ENCODE measurements around the gene CRMP1. TPM values are rescaled to one million over a fixed set of nuclear protein-coding genes. Genes with fewer than 3 reads are reported as not detected.

CRMP1 gene
- total and polyA plus RNA-seq, 7 donors: under 0.01 to 6.4 (median 4.2) TPM; not detected in 1

DNA sequence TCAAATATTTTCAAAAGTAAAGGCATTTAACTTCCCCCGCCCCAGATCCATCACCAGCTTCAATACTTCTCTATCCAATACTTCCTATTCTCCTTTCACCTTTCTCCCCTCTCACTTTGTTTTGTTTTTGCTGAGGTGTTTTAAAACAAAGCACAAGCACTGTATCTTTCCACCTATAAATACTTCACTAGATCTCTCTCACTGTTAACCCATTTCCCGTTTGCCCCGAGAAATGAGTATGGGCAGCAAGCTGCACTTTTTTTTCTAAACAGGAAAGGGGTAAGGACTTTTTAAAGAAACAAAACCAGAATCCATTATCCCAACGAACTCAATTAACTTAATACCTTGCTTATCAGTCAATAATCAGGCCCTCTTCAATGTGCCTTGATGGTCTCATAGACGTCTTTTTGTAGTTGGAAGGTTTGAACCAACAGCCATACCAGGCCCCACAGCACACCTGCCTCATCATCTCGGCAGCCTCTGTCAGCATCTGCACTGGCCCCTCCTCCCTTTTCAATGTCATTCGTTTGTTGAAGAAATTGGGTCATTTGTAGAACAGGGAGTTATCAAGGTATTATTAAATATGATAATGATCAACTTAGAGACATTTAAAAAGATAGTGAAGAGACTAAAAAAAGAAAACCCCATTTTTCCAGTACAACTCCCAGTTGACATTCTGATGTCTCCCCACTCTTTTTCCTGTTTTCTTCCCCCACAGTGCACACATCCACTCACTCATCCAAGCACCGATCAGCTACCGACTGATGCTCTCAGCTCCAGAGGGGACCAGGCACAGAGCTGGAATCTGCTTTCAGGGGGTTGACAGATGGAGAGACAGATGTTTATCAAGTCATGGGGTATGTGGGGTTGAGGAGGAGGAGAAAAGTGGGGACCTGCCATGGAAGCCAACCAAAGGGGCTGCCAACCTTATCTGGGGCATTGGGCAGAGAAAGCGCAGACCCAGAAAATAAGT is 25.8 kb downstream of the CRMP1 start:
- H3K9me3 ChIP-seq: no peaks in the 10 kb centered on the region
- WGBS, 2 donors: 62 to 67% methylated on average over 10 of the region's 10 CpGs
- no peak overlapping the region for H3K4me3 ChIP-seq
- no peaks in the 10 kb centered on the region for H3K36me3 ChIP-seq
- no peak overlapping the region for H3K27ac ChIP-seq
- H3K27me3 ChIP-seq: no peaks in the 10 kb centered on the region
- no peak for DNase-seq
- H3K4me1 ChIP-seq: no peaks in the 10 kb centered on the region
- TF ChIP-seq, protein P1, sequence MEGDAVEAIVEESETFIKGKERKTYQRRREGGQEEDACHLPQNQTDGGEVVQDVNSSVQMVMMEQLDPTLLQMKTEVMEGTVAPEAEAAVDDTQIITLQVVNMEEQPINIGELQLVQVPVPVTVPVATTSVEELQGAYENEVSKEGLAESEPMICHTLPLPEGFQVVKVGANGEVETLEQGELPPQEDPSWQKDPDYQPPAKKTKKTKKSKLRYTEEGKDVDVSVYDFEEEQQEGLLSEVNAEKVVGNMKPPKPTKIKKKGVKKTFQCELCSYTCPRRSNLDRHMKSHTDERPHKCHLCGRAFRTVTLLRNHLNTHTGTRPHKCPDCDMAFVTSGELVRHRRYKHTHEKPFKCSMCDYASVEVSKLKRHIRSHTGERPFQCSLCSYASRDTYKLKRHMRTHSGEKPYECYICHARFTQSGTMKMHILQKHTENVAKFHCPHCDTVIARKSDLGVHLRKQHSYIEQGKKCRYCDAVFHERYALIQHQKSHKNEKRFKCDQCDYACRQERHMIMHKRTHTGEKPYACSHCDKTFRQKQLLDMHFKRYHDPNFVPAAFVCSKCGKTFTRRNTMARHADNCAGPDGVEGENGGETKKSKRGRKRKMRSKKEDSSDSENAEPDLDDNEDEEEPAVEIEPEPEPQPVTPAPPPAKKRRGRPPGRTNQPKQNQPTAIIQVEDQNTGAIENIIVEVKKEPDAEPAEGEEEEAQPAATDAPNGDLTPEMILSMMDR (IDR thresholded peaks at IDR 0.05): no peak
- TF ChIP-seq EP300 (IDR thresholded peaks at IDR 0.05): no peak
- TF ChIP-seq POLR2AphosphoS5 (IDR thresholded peaks at IDR 0.05): no peak
- no peak for TF ChIP-seq POLR2A (IDR thresholded peaks at IDR 0.05)
- intact Hi-C loops (cut with DNase I): no loop called here

DNA sequence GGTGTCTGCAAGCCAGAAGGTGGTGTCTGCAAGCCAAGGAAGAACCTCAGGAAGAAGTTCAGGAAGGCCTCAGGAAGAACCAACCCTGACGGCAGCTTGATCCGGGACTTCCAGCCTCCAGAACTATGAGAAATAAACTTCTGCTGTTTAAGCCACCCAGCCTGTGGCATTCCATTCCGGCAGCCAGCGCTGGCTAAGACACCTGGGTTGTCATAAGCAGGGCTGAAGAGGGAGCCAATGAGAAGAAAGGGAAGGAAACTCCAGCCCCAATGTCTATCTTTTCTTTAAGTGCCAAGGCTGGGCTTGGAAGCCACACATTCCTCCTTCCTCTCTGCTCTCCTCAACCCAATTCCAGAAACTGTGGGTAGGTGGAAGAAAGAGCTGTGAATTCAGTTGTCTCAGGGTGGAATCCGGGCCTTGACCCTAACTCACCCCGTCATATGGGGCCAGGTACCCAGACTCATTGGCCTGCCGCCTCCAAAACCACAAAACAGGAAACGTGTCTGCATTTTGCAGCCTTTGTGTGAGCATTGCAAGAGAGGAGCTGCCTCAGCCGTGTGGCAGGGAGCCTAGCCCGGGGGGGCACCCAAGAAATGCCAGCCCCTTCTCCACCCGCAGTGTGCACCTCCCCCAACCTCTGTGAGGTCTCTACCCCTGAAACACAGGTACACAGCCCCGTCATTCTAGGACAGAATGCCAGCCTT is 26.8 kb downstream of the CRMP1 start:
- intact Hi-C loops (cut with DNase I): no loop called here
- Histone ChIP-seq H3K27ac (no peak overlapping the region), H3K9me3 (no peaks in the 10 kb centered on the region), H3K4me3 (no peak overlapping the region), H3K4me1 (no peaks in the 10 kb centered on the region), H3K36me3 (no peaks in the 10 kb centered on the region), H3K27me3 (no peaks in the 10 kb centered on the region)
- 52 to 67% methylated on average over 12 of the region's 12 CpGs for WGBS, 2 donors
- no peak for DNase-seq
- TF ChIP-seq POLR2A (IDR thresholded peaks at IDR 0.05): no peak
- no peak for TF ChIP-seq POLR2AphosphoS5 (IDR thresholded peaks at IDR 0.05)
- no peak for TF ChIP-seq EP300 (IDR thresholded peaks at IDR 0.05)
- TF ChIP-seq, protein P1 (IDR thresholded peaks at IDR 0.05): no peak

GRCh38 chr4:5863461-5864113 is 29.3 kb downstream of the CRMP1 start:
- intact Hi-C loops (cut with DNase I): no loop called here
- WGBS, 2 donors: 53 to 54% methylated on average over 15 of the region's 15 CpGs
- H3K9me3 ChIP-seq: no peaks in the 10 kb centered on the region
- no peak overlapping the region for H3K4me3 ChIP-seq
- TF ChIP-seq POLR2A (IDR thresholded peaks at IDR 0.05): no peak
- no peak for TF ChIP-seq POLR2AphosphoS5 (IDR thresholded peaks at IDR 0.05)
- TF ChIP-seq EP300 (IDR thresholded peaks at IDR 0.05): no peak
- TF ChIP-seq, protein P1 (IDR thresholded peaks at IDR 0.05): no peak
- H3K36me3 ChIP-seq: no peaks in the 10 kb centered on the region
- H3K4me1 ChIP-seq: no peaks in the 10 kb centered on the region
- H3K27ac ChIP-seq: no peak overlapping the region
- DNase-seq: no peak
- no peaks in the 10 kb centered on the region for H3K27me3 ChIP-seq

- no peaks in the 10 kb centered on the region for H3K4me1 ChIP-seq
- 85 to 86% methylated on average over 16 of the region's 16 CpGs for WGBS, 2 donors
- no peak overlapping the region for H3K27ac ChIP-seq
- intact Hi-C loops (cut with DNase I): no loop called here
- no peaks in the 10 kb centered on the region for H3K27me3 ChIP-seq
- H3K9me3 ChIP-seq: no peaks in the 10 kb centered on the region
- no peaks in the 10 kb centered on the region for H3K36me3 ChIP-seq
- H3K4me3 ChIP-seq: no peak overlapping the region
- no peak for TF ChIP-seq EP300 (IDR thresholded peaks at IDR 0.05)
- no peak for TF ChIP-seq POLR2A (IDR thresholded peaks at IDR 0.05)
- no peak for TF ChIP-seq POLR2AphosphoS5 (IDR thresholded peaks at IDR 0.05)
- TF ChIP-seq, protein P1 (IDR thresholded peaks at IDR 0.05): no peak
- DNase-seq: no peak
Measured at GRCh38 chr4:5858020-5858769, 34.7 kb downstream of the CRMP1 start.
